DOHH2 (cell line): ENCODE measurements around the gene PTPRK.

Experiments used
- EZH2phosphoT487 ChIP-seq: fragments of 200-600 bp; sonication (generic); IDR thresholded peaks from 2 replicates; pipeline ENCODE4 v1.6.1; 2017; ENCODE audit warnings: borderline replicate concordance, mild to moderate bottlenecking, antibody characterized with exemption, low read length, moderate library complexity, mixed read lengths
- TF ChIP-seq, protein P1 (sequence below): fragments of 200-600 bp; sonication (generic); IDR thresholded peaks from one replicate; pipeline ENCODE4 v1.5.1; 2014; ENCODE audit warnings: antibody characterized with exemption, mild to moderate bottlenecking, low read depth, low read length; ENCODE audit not compliant: poor library complexity, severe bottlenecking

DNA sequence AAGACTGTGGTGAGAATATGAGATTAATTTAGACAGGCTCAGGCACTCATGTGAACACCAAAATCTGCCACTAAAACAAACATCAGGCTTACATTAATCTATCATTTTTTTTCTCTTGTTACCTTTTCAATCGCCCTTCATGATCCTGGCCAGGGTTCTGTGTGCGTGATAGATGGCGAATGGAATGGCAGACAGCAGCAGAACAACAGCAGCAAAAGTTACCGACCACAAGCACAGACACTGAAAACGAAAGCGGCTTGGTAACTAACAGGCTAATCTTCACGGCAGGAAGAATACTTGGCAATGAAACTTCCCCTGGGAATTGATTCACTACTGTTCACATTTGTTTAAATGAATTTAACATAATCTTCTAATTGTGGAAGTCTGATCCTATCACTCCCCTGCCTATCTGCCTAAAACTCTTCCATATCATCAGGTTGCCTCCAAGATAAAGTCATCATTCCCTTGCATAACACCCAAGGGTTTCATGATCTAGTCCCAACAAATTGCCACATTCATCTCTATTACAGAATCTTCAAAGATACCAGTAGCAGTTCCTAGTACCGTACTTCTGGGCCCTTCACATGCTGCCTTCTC, 28.7 kb downstream of the PTPRK start:
- TF ChIP-seq, protein P1, sequence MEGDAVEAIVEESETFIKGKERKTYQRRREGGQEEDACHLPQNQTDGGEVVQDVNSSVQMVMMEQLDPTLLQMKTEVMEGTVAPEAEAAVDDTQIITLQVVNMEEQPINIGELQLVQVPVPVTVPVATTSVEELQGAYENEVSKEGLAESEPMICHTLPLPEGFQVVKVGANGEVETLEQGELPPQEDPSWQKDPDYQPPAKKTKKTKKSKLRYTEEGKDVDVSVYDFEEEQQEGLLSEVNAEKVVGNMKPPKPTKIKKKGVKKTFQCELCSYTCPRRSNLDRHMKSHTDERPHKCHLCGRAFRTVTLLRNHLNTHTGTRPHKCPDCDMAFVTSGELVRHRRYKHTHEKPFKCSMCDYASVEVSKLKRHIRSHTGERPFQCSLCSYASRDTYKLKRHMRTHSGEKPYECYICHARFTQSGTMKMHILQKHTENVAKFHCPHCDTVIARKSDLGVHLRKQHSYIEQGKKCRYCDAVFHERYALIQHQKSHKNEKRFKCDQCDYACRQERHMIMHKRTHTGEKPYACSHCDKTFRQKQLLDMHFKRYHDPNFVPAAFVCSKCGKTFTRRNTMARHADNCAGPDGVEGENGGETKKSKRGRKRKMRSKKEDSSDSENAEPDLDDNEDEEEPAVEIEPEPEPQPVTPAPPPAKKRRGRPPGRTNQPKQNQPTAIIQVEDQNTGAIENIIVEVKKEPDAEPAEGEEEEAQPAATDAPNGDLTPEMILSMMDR: no peak
- TF ChIP-seq EZH2phosphoT487: no peak
